Liver (tissue), 9 donors: ENCODE data around the gene LPCAT1. TPM values are rescaled to one million over a fixed set of nuclear protein-coding genes. Genes with fewer than 3 reads are reported as not detected.

Experiments
- DNase-seq: peaks from one replicate; pipeline ENCODE4 v3.0.0-alpha.2; 2017; ENCODE audit warnings: low spot score
- H3K27ac ChIP-seq, 2 donors: one replicate each; pipeline ENCODE4 v1.7.0; 2013; ENCODE audit warnings: inconsistent platforms in 2 of 2, low read length in 2 of 2, control low read depth in 1 of 2, low read depth in 1 of 2, mild to moderate bottlenecking in 1 of 2
- H3K27me3 ChIP-seq, 4 donors: one replicate each; pipeline versions ENCODE4 v1.6.1 to v1.7.0; 2013; ENCODE audit warnings: low read length in 3 of 4, inconsistent platforms in 1 of 4, mild to moderate bottlenecking in 1 of 4, moderate library complexity in 1 of 4; ENCODE audit not compliant: control insufficient read depth in 4 of 4, insufficient read depth in 4 of 4
- H3K36me3 ChIP-seq, 4 donors: one replicate each; pipeline versions ENCODE4 v1.6.1 to v1.7.0; 2013; ENCODE audit warnings: low read length in 3 of 4, mild to moderate bottlenecking in 3 of 4, low read depth in 1 of 4, moderate library complexity in 1 of 4; ENCODE audit not compliant: control insufficient read depth in 4 of 4, insufficient read depth in 3 of 4
- H3K4me1 ChIP-seq, 4 donors: one replicate each; pipeline versions ENCODE4 v1.6.1 to v1.7.0; 2013; ENCODE audit warnings: low read length in 3 of 4, mild to moderate bottlenecking in 3 of 4, moderate library complexity in 1 of 4; ENCODE audit not compliant: control insufficient read depth in 4 of 4, insufficient read depth in 4 of 4
- H3K4me3 ChIP-seq, 3 donors: one replicate each; pipeline versions ENCODE4 v1.6.1 to v1.7.0; 2013; ENCODE audit warnings: low read length in 3 of 3, control low read depth in 1 of 3, low read depth in 1 of 3, mild to moderate bottlenecking in 1 of 3
- H3K9ac ChIP-seq, 2 donors: one replicate each; pipeline ENCODE4 v1.7.0; 2013; ENCODE audit warnings: low read length in 2 of 2, mild to moderate bottlenecking in 2 of 2, moderate library complexity in 2 of 2, control low read depth in 1 of 2, low read depth in 1 of 2
- H3K9me3 ChIP-seq, 4 donors: one replicate each; pipeline versions ENCODE4 v1.6.1 to v1.7.0; 2013; ENCODE audit warnings: low read length in 3 of 4; ENCODE audit not compliant: control insufficient read depth in 4 of 4
- EGR1 ChIP-seq, 2 donors: IDR thresholded peaks; 2 replicates each; pipeline ENCODE4 v1.6.1; 2016 to 2018; ENCODE audit warnings: antibody characterized with exemption in 2 of 2, low read depth in 2 of 2
- FOXA2 ChIP-seq: IDR thresholded peaks from 2 replicates; pipeline ENCODE4 v1.6.1; 2016; ENCODE audit warnings: antibody characterized with exemption
- GABPA ChIP-seq, 2 donors: IDR thresholded peaks in 1 of 2; conservative IDR thresholded peaks in 1 of 2; 2 replicates each; pipeline ENCODE4 v1.6.1; 2016; ENCODE audit warnings: antibody characterized with exemption in 2 of 2, mild to moderate bottlenecking in 1 of 2, moderate library complexity in 1 of 2
- HNF4A ChIP-seq, 2 donors: conservative IDR thresholded peaks; 2 replicates each; pipeline ENCODE4 v1.6.1; 2016; ENCODE audit warnings: antibody characterized with exemption in 2 of 2, mild to moderate bottlenecking in 2 of 2
- HNF4G ChIP-seq: IDR thresholded peaks from 2 replicates; pipeline ENCODE4 v1.6.1; 2016; ENCODE audit warnings: antibody characterized with exemption
- MAX ChIP-seq: IDR thresholded peaks from 2 replicates; pipeline ENCODE4 v1.6.1; 2016; ENCODE audit warnings: antibody characterized with exemption
- NR2F2 ChIP-seq: IDR thresholded peaks from 2 replicates; pipeline ENCODE4 v1.6.1; 2016; ENCODE audit warnings: antibody characterized with exemption
- RAD21 ChIP-seq, 2 donors: IDR thresholded peaks; 2 replicates each; pipeline ENCODE4 v1.6.1; 2016; ENCODE audit warnings: antibody characterized with exemption in 2 of 2, mild to moderate bottlenecking in 2 of 2
- REST ChIP-seq: IDR thresholded peaks from 2 replicates; pipeline ENCODE4 v1.6.1; 2016; ENCODE audit warnings: antibody characterized with exemption, mild to moderate bottlenecking
- RXRA ChIP-seq, 2 donors: IDR thresholded peaks; 2 replicates each; pipeline ENCODE4 v1.6.1; 2017 to 2018; ENCODE audit warnings: antibody characterized with exemption in 2 of 2, mild to moderate bottlenecking in 1 of 2
- SP1 ChIP-seq: IDR thresholded peaks from 2 replicates; pipeline ENCODE4 v1.6.1; 2018; ENCODE audit warnings: antibody characterized with exemption, mild to moderate bottlenecking
- TAF1 ChIP-seq: conservative IDR thresholded peaks from 2 replicates; pipeline ENCODE4 v1.6.1; 2016; ENCODE audit warnings: antibody characterized with exemption, mild to moderate bottlenecking
- YY1 ChIP-seq: IDR thresholded peaks from 2 replicates; pipeline ENCODE4 v1.6.1; 2016; ENCODE audit warnings: antibody characterized with exemption, mild to moderate bottlenecking
- WGBS: extraction: QIAGEN DNeasy Blood & Tissue Kit; methylation state at CpG from one replicate; pipeline ENCODE4 v1.1.7; 2013; 5-methylcytosine and 5-hydroxymethylcytosine counted together
- polyA plus RNA-seq, 2 donors: library from polyadenylated mRNA; stranded (reverse) in 1 of 2; unstranded in 1 of 2; fragments of 200-250 nt in 1 of 2; fragments of >200 nt in 1 of 2; fragmentation: Nextera tagmentation in 1 of 2; extraction: Ambion mirVana in 1 of 2; gene quantifications; one replicate each; pipeline versions ENCODE4 v1.2.1 to v1.2.3, GENCODE V29; 2013 to 2015
- total RNA-seq, 2 donors: library from RNA; depleted of rRNA; stranded (reverse); fragments of >200 nt; gene quantifications; one replicate each; pipeline ENCODE4 v1.2.3, GENCODE V29; 2014
- TF ChIP-seq, protein P1 (sequence below): IDR thresholded peaks from 2 replicates; pipeline ENCODE4 v1.6.1; 2016; ENCODE audit warnings: antibody characterized with exemption
- TF ChIP-seq, protein P2 (sequence below): IDR thresholded peaks from 2 replicates; pipeline ENCODE4 v1.6.1; 2016; ENCODE audit warnings: antibody characterized with exemption
- TF ChIP-seq, protein P3 (sequence below): fragments of 150-350 bp; IDR thresholded peaks from 2 replicates; pipeline ENCODE4 v1.5.1; 2017; ENCODE audit warnings: improper control_type of control experiment, low read depth, low read length; ENCODE audit not compliant: missing input control
- donor health status: healthy.
- donor health status: healthy.
- donor health status: healthy.
- donor health status: healthy.
- donor health status: healthy.

The LPCAT1 gene
- total and polyA plus RNA-seq, 4 donors: 1.5 to 12.8 (median 9.9) TPM

- H3K9ac ChIP-seq: no peak overlapping the region
- no peak for DNase-seq
- H3K27me3 ChIP-seq: no peaks in the 10 kb centered on the region
- H3K9me3 ChIP-seq: peaks cover 5 to 22% (median 16%) of the 10 kb centered on the region in 4 donors
- no peak overlapping the region for H3K4me3 ChIP-seq
- H3K36me3 ChIP-seq: no peaks in the 10 kb centered on the region
- no peak overlapping the region for H3K27ac ChIP-seq
- no peaks in the 10 kb centered on the region for H3K4me1 ChIP-seq
- 87% methylated on average over 8 of the region's 8 CpGs for WGBS
- TF ChIP-seq, protein P1, sequence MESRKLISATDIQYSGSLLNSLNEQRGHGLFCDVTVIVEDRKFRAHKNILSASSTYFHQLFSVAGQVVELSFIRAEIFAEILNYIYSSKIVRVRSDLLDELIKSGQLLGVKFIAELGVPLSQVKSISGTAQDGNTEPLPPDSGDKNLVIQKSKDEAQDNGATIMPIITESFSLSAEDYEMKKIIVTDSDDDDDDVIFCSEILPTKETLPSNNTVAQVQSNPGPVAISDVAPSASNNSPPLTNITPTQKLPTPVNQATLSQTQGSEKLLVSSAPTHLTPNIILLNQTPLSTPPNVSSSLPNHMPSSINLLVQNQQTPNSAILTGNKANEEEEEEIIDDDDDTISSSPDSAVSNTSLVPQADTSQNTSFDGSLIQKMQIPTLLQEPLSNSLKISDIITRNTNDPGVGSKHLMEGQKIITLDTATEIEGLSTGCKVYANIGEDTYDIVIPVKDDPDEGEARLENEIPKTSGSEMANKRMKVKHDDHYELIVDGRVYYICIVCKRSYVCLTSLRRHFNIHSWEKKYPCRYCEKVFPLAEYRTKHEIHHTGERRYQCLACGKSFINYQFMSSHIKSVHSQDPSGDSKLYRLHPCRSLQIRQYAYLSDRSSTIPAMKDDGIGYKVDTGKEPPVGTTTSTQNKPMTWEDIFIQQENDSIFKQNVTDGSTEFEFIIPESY: no peak
- TF ChIP-seq GABPA (IDR thresholded peaks at IDR 0.05 in 1 of 2, conservative IDR thresholded peaks at IDR 0.05 in 1 of 2) (no peak), SP1 (no peak), FOXA2 (no peak), MAX (no peak), EGR1 (IDR thresholded peaks at IDR 0.05; ENCODE audit: low read depth in 2 of 2) (no peak), HNF4A (conservative IDR thresholded peaks at IDR 0.05) (no peak), YY1 (no peak), RXRA (IDR thresholded peaks at IDR 0.05) (no peak), TAF1 (no peak), HNF4G (no peak), RAD21 (IDR thresholded peaks at IDR 0.05) (no peak), REST (no peak), NR2F2 (no peak)
- TF ChIP-seq, protein P2, sequence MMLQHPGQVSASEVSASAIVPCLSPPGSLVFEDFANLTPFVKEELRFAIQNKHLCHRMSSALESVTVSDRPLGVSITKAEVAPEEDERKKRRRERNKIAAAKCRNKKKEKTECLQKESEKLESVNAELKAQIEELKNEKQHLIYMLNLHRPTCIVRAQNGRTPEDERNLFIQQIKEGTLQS: no peak
- TF ChIP-seq, protein P3, sequence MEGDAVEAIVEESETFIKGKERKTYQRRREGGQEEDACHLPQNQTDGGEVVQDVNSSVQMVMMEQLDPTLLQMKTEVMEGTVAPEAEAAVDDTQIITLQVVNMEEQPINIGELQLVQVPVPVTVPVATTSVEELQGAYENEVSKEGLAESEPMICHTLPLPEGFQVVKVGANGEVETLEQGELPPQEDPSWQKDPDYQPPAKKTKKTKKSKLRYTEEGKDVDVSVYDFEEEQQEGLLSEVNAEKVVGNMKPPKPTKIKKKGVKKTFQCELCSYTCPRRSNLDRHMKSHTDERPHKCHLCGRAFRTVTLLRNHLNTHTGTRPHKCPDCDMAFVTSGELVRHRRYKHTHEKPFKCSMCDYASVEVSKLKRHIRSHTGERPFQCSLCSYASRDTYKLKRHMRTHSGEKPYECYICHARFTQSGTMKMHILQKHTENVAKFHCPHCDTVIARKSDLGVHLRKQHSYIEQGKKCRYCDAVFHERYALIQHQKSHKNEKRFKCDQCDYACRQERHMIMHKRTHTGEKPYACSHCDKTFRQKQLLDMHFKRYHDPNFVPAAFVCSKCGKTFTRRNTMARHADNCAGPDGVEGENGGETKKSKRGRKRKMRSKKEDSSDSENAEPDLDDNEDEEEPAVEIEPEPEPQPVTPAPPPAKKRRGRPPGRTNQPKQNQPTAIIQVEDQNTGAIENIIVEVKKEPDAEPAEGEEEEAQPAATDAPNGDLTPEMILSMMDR: no peak
Observed at GRCh38 chr5:1431896-1432295, 91.9 kb downstream of the LPCAT1 start.
